Left lung (tissue), 10 donors: ENCODE data around the gene HAAO. TPM values are rescaled to one million over a fixed set of nuclear protein-coding genes. Genes with fewer than 3 reads are reported as not detected.
A peak's percentile ranks its signal among the peaks of the same experiment; 100 is the strongest.

ENCODE experiments used
- ATAC-seq: fragments of 200-7000 bp; cut with Tn5 transposase; one replicate; pipeline ENCODE4 v1.9.1; 2020; ENCODE audit warnings: moderate library complexity
- DNase-seq, 4 donors: peaks; one replicate each; pipeline ENCODE4 v3.0.0-alpha.2; 2013 to 2020
- H3K27ac ChIP-seq, 2 donors: fragments of 200-600 bp; sonication (generic) in 1 of 2; one replicate each; pipeline versions ENCODE4 v1.5.0 to v1.8.0; 2020 to 2021
- H3K27me3 ChIP-seq, 2 donors: fragments of 200-600 bp; sonication (generic) in 1 of 2; one replicate each; pipeline versions ENCODE4 v1.5.0 to v1.8.0; 2020 to 2021
- H3K36me3 ChIP-seq, 2 donors: fragments of 200-600 bp; sonication (generic) in 1 of 2; one replicate each; pipeline versions ENCODE4 v1.5.0 to v1.8.0; 2020 to 2021
- H3K4me1 ChIP-seq, 2 donors: fragments of 200-600 bp; one replicate each; pipeline ENCODE4 v1.8.0; 2021
- H3K4me3 ChIP-seq, 2 donors: fragments of 200-600 bp; sonication (generic) in 1 of 2; one replicate each; pipeline versions ENCODE4 v1.5.0 to v1.8.0; 2020 to 2021; ENCODE audit warnings: mild to moderate bottlenecking in 1 of 2
- H3K9me3 ChIP-seq, 2 donors: fragments of 200-600 bp; sonication (generic) in 1 of 2; one replicate each; pipeline versions ENCODE4 v1.5.0 to v1.8.0; 2020 to 2021
- intact Hi-C, 2 donors: fragments of 100-400 bp; cut with DNase I; formaldehyde crosslinking; loops; one replicate each; pipeline versions ENCODE4 v1.11.2 to v1.14.2; 2022
- polyA plus RNA-seq, 6 donors: library from polyadenylated mRNA; unstranded; fragments of 120-200 nt; gene quantifications; one replicate each; pipeline ENCODE4 v1.2.1, GENCODE V29; 2013; ENCODE audit not compliant: insufficient read length in 6 of 6
- total RNA-seq, 2 donors: library from RNA; stranded (reverse); fragmentation: NEBNext Ultra II Directional; extraction: Animal tissue kit (Norgen Biotek cat#: 25700); gene quantifications; one replicate each; pipeline ENCODE4 v1.2.1, GENCODE V29; 2021
- TF ChIP-seq, protein P1 (sequence below), 2 donors: fragments of 200-600 bp; sonication (generic) in 1 of 2; IDR thresholded peaks; one replicate each; pipeline versions ENCODE4 v1.5.0 to v1.8.0; 2021; ENCODE audit warnings: antibody characterized with exemption in 2 of 2
- donor health status: DM: no; HTN: yes; CAD: no.
- donor health status: DM: no; HTN: no; CAD: no.

The HAAO gene
- total and polyA plus RNA-seq, 8 donors, result 6.2 to 32.8 (median 28.3) TPM

DNA sequence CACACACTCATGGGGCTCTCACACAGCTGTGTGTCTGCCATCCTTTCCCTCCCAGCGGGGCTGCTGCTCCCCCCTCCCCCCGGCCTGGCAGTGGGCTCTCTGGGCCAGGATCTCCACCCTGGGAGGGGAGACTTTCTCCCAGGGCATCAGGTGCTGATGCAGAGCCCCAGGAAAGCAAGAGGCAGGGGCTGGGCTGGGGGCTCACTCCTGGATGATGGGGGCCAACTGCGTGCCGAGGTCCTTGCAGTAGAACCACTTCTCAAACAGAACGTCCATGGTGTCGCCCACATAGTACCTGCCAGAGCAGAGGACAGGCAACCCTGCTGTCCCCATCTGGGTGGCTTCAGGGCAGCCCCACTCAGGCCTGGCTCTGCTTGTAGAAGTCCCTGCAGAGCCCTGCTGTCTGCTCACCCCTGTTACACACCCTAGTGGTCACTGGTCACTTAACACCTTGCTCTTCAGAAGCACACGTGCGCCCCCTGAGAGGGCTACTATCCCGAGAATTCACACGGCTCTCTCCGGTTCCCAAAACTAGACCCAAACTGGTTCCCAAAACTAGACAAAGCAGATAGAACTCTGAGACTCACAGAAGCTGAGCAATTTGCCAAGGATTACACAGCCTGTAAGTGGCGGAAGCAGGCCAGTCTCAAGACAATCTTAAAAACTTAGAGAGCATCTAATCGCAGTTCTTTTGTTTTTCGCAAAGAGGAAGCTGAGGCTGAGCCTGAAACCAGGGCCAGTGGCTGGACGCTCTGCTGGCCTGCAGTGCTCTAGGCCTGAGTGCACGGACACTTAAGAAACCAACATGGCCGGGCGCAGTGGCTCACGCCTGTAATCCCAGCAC lies 21.9 kb downstream of the HAAO start:
- Histone ChIP-seq H3K27me3 (no peaks in the 10 kb centered on the region), H3K4me1 (peaks cover 0 to 5% of the 10 kb centered on the region in 2 donors), H3K9me3 (no peaks in the 10 kb centered on the region), H3K36me3 (no peaks in the 10 kb centered on the region), H3K27ac (no peak overlapping the region), H3K4me3 (no peak overlapping the region)
- intact Hi-C loops, result no loop called here
- peak in 1 of 4 donors; percentile 35 for DNase-seq
- peak; percentile 91 for ATAC-seq
- TF ChIP-seq, protein P1, sequence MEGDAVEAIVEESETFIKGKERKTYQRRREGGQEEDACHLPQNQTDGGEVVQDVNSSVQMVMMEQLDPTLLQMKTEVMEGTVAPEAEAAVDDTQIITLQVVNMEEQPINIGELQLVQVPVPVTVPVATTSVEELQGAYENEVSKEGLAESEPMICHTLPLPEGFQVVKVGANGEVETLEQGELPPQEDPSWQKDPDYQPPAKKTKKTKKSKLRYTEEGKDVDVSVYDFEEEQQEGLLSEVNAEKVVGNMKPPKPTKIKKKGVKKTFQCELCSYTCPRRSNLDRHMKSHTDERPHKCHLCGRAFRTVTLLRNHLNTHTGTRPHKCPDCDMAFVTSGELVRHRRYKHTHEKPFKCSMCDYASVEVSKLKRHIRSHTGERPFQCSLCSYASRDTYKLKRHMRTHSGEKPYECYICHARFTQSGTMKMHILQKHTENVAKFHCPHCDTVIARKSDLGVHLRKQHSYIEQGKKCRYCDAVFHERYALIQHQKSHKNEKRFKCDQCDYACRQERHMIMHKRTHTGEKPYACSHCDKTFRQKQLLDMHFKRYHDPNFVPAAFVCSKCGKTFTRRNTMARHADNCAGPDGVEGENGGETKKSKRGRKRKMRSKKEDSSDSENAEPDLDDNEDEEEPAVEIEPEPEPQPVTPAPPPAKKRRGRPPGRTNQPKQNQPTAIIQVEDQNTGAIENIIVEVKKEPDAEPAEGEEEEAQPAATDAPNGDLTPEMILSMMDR (IDR thresholded peaks at IDR 0.05), result peak; percentile 19 to 51

DNA sequence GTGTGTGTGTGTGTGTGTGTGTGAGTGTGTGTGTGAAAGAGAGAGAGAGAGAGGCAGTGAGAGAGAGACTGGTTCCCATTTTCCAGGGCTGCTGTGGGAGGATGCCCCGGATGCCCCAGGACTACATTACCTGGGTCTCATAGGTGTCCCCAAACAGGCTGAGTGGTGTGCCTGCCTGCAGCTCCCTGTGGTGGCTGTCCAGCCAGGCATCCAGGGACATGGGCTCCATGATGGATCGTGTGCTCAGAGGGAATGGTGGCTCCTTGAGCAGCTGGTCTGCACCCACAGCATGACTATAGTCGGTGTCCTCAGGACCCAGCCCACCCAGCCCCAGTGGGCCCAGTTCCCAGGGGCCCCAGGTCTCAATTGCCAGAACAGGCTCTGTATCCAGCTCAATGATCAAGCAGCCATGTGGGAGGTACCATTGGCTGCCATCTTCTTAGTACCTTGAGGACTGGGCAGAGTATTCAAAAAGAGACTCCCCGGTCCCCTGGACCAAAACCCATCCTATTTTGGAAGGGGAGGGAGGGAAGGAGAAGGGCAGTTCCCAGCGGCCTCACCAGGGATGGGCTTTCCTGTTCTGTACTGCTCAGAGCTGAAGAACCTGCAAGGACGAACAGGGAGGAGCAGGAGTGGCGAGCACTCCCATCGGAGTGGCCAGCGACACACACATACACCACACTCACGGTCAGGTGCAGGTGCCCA lies 22.6 kb downstream of the HAAO start:
- no peak for DNase-seq
- TF ChIP-seq, protein P1 (IDR thresholded peaks at IDR 0.05), result no peak
- ATAC-seq, result no peak
- H3K4me3 ChIP-seq, result no peak overlapping the region
- no peaks in the 10 kb centered on the region for H3K9me3 ChIP-seq
- no peak overlapping the region for H3K27ac ChIP-seq
- H3K27me3 ChIP-seq, result no peaks in the 10 kb centered on the region
- H3K4me1 ChIP-seq, result peaks cover 0 to 5% of the 10 kb centered on the region in 2 donors
- H3K36me3 ChIP-seq, result no peaks in the 10 kb centered on the region
- intact Hi-C loops, result no loop called here

DNA sequence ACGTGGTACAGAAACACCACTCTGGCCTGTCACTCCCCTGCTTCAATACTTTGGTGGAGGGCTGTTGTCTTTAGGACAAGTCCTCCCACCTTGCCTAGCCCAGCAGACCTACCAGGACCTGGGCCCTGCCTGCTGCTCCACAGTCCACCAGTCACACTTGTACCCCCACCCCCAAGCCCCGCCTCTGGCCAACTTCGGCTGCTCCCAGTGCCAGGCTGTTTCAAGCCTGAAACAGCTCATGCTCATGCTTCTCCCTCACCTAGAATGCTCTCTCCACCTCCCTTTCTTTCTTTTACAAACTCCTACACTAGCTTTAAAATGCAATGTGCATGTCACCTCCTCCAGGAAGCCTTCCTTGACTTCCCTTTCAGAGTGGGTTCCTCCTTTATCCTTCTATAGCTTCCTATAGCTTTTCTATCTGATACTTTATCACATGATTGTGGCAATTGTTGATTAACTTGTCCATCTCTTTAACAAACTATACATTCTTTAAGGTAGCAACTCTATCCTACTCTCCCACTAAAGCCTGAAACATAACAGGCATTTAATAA lies 23.6 kb downstream of the HAAO start:
- no peaks in the 10 kb centered on the region for H3K27me3 ChIP-seq
- ATAC-seq (no peak), DNase-seq (no peak)
- TF ChIP-seq, protein P1 (IDR thresholded peaks at IDR 0.05), result no peak
- no peaks in the 10 kb centered on the region for H3K36me3 ChIP-seq
- no peak overlapping the region for H3K4me3 ChIP-seq
- peaks cover 0 to 5% of the 10 kb centered on the region in 2 donors for H3K4me1 ChIP-seq
- intact Hi-C loops, result no loop called here
- no peak overlapping the region for H3K27ac ChIP-seq
- H3K9me3 ChIP-seq, result no peaks in the 10 kb centered on the region

DNA sequence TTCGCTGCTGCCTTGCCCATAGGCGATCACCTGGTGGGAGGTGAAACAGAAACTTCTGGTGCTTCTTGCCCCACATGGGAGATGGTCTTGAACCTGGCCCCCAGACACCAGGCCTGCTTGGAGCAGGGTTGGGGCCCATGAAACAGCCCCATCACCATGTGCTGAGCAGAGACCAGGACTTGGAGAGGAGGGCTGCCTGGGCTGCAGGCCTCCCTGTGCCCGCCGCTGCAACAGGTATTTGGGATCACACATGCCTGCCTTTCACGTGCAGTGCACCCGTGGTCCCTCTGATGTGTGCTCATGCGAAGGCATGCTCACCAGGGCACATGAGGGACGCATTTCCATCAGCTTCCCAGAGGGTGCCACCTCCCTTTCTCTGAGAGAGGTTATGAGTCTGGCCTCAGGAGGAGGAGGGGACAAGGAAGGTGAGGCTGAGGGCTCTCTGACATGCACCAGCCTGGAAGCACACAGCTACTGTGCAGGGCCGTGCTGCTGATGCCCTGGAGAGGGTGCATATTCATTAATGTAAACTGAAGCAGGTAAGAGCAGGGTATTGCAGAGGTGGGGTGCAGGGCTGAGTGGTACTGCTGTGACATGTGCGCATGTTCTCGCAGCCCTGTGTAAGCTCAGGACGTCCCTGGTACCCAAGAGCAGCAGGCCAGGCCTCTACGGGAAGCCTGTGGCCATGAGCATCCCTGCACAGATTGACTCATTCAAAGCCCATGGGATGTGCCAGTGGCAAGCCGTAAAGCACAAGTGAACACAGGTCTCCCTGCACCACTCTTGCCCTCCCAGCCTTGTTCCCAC lies 24.3 kb downstream of the HAAO start:
- H3K4me1 ChIP-seq, result peaks cover 0 to 12% of the 10 kb centered on the region in 2 donors
- H3K9me3 ChIP-seq, result no peaks in the 10 kb centered on the region
- intact Hi-C loops, result no loop called here
- ATAC-seq (no peak), DNase-seq (no peak)
- no peak overlapping the region for H3K27ac ChIP-seq
- no peaks in the 10 kb centered on the region for H3K27me3 ChIP-seq
- H3K36me3 ChIP-seq, result no peaks in the 10 kb centered on the region
- no peak overlapping the region for H3K4me3 ChIP-seq
- TF ChIP-seq, protein P1 (IDR thresholded peaks at IDR 0.05), result no peak
